ENCODE results near the gene CEP85. TPM values are rescaled to one million over a fixed set of nuclear protein-coding genes. Genes with fewer than 3 reads are reported as not detected.

CEP85 gene
- total RNA-seq, 4 donors from 2014 or later, result 1.3 to 6.8 (median 4.7) TPM

DNA sequence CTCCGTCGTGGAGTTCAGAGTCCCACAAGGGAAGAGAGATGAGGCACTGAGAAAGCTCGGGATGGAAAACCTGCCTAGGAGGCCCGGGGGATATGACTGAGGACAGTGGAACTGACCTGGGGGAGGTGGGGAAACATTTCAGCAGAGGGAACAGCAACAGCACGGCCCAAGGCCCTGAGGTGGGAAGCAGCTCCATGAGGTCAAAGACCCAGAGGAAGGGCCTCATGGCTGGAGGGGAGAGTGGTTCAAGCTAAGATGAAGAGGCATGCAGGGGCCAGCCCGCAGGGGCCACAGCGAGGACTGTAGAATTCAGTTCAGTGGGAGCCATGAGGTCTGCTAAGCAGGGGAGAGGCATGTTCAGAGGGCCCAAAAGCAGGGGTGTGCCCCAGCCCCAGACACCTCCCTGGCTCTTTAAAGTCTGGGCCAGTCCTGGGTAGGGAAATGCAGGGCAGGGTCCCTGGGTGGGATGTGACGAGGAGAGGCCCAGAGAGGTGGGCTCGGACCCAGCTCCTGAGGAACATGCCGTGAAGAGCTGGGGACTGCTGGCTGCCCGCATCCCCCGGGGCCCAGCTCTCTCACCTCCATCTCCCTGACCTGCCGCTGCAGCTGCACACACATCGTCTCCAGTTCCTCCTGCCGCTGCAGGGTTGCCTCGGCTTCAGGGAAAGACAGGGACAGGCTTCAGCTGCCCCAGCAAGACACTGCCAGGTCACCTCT, 62.5 kb downstream of the CEP85 start:
- Histone ChIP-seq H3K4me3 (no peak overlapping the region), H3K9me3 (no peaks in the 10 kb centered on the region), H3K36me3 (peaks cover 0 to 39% of the 10 kb centered on the region in 2 donors), H3K4me1 (no peaks in the 10 kb centered on the region), H3K27me3 (no peaks in the 10 kb centered on the region), H3K27ac (no peak overlapping the region)
- no peak for TF ChIP-seq EP300 (IDR thresholded peaks at IDR 0.05)
- no peak for TF ChIP-seq POLR2AphosphoS5 (IDR thresholded peaks at IDR 0.05)
- TF ChIP-seq CTCF (IDR thresholded peaks at IDR 0.05), result no peak
- no peak for TF ChIP-seq POLR2A (IDR thresholded peaks at IDR 0.05)
- ATAC-seq, result no peak
- 67 to 100% methylated on average over 2 to 6 of the region's 16 CpGs for WGBS, 2 donors (ENCODE audit: low coverage in 1 of 2)

DNA sequence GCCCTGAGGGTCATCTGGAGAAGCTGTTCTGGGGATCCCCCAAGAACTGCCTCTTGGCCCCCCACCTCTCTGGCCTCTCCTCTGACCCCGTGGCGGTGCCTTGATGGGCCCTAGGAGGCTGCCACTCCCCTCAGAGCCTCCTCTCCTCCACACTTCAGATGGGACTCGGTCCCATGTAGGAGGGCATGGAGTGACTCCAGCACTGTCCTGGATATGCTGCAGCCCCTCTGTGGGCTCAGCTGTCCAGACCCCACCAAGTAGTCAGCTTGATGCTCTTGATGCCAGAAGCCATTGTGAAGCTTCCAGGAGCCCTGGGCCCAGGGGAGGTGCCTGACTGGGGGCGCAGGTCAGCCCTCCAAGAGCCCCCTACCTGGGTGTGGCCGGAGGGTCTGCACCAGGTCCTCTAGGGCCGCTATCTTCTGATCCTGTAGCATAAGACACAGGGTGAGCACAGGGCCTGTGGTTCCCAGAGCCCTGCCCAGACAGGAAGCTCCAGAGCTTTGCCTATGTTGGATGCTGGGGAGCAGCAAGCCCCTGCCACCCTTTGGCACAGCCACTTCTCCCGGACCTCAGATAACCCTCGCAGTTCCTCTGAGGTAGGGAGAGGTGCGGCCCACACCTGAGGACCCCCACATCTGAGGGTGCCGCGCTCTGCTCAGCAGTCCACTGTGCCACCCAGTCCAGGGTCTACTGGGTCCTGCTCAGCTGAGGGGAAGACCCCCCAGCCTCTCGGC, 63.2 kb downstream of the CEP85 start:
- Histone ChIP-seq H3K4me1 (no peaks in the 10 kb centered on the region), H3K36me3 (peaks cover 0 to 39% of the 10 kb centered on the region in 2 donors), H3K27ac (no peak overlapping the region), H3K4me3 (no peak overlapping the region), H3K27me3 (no peaks in the 10 kb centered on the region), H3K9me3 (no peaks in the 10 kb centered on the region)
- no peak for TF ChIP-seq POLR2AphosphoS5 (IDR thresholded peaks at IDR 0.05)
- TF ChIP-seq CTCF (IDR thresholded peaks at IDR 0.05), result no peak
- ATAC-seq, result no peak
- WGBS, 2 donors (ENCODE audit: low coverage in 1 of 2), result 94% methylated on average over 3 of the region's 12 CpGs; no CpG with 5 or more reads in 1 of the 2 donors

DNA sequence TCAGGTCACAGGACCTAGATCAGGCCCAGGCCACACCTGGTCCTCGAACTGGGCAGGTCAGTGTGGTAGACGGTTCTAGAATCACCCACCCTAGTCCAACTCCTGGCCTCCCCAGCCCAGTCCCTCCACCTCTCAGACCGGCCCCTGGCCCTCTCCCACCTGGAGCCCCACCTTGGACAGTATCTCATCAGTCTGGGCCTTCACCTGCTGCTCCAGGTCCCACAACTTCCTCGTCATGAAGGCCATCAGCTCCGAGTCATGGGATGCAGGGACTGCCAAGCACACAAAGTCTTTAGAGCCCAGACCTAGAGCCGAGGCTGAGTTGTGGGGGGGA, 63.8 kb downstream of the CEP85 start:
- H3K27me3 ChIP-seq, result no peaks in the 10 kb centered on the region
- H3K27ac ChIP-seq, result no peak overlapping the region
- peaks cover 0 to 38% of the 10 kb centered on the region in 2 donors for H3K36me3 ChIP-seq
- WGBS, 2 donors (ENCODE audit: low coverage in 1 of 2), result no CpG with 5 or more reads among the region's 6 CpGs
- no peak overlapping the region for H3K4me3 ChIP-seq
- H3K9me3 ChIP-seq, result no peaks in the 10 kb centered on the region
- ATAC-seq, result no peak
- no peaks in the 10 kb centered on the region for H3K4me1 ChIP-seq
- no peak for TF ChIP-seq EP300 (IDR thresholded peaks at IDR 0.05)
- no peak for TF ChIP-seq POLR2A (IDR thresholded peaks at IDR 0.05)
- no peak for TF ChIP-seq CTCF (IDR thresholded peaks at IDR 0.05)
- TF ChIP-seq POLR2AphosphoS5 (IDR thresholded peaks at IDR 0.05), result no peak

DNA sequence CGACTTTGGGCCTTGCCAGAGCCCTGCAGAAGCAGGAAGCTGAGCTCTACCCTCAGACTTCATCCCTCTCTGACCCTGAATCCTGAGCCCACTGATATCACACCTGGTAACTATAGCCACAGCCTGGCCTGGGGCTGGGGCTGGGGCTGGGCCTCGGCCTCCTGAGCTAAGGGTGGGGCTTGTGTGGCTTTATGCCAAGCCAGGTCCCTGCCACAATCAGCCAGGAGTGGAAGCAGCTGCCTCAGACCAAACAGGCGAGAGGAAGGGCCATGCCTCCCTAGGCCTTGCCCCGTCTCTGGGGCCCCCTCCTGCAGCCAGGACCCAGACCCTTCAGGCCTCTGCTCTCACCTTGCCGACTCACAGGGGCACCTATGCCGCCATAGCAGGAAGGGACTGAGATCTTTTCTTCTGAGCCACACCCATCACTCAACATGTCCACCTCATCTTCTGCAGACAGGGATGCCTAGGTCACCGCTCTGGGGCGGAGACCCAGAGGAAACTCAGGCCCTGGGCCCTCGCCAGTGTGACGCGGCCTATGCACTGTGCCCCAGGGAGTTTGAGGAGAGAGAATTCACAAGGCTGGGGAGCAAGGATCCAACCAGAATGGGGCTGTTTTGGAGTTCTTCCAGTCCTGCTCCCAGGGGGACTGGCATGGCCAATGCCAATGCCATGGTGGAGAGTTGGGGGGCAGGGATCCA, 66.7 kb downstream of the CEP85 start:
- H3K4me3 ChIP-seq, result no peak overlapping the region
- no peak for ATAC-seq
- H3K36me3 ChIP-seq, result peaks cover 0 to 28% of the 10 kb centered on the region in 2 donors
- H3K27ac ChIP-seq, result no peak overlapping the region
- WGBS, 2 donors (ENCODE audit: low coverage in 1 of 2), result no CpG with 5 or more reads among the region's 11 CpGs
- TF ChIP-seq POLR2A (IDR thresholded peaks at IDR 0.05) (no peak), CTCF (IDR thresholded peaks at IDR 0.05) (no peak), EP300 (IDR thresholded peaks at IDR 0.05) (no peak)
- no peaks in the 10 kb centered on the region for H3K9me3 ChIP-seq
- no peaks in the 10 kb centered on the region for H3K27me3 ChIP-seq
- H3K4me1 ChIP-seq, result peaks cover 0 to 3% (median 2%) of the 10 kb centered on the region in 3 donors

Data from gastroesophageal sphincter (tissue), 4 donors.